Thyroid gland (tissue), 4 donors: ENCODE results near the gene LONRF3.

Experiments used
- CTCF ChIP-seq, 6 experiments: fragments of 200-600 bp in 3 of 6; fragments of 450-650 bp in 3 of 6; sonication (generic) in 3 of 6; IDR thresholded peaks; one replicate each; pipeline ENCODE4 v1.5.1; 2016 to 2019; ENCODE audit warnings: antibody characterized with exemption in 6 of 6, mild to moderate bottlenecking in 2 of 6, inconsistent platforms in 1 of 6, moderate library complexity in 1 of 6
- POLR2A ChIP-seq, 2 donors: fragments of 450-650 bp; IDR thresholded peaks; one replicate each; pipeline ENCODE4 v1.6.1; 2017; ENCODE audit warnings: antibody characterized with exemption in 2 of 2, mild to moderate bottlenecking in 2 of 2, moderate library complexity in 1 of 2

DNA sequence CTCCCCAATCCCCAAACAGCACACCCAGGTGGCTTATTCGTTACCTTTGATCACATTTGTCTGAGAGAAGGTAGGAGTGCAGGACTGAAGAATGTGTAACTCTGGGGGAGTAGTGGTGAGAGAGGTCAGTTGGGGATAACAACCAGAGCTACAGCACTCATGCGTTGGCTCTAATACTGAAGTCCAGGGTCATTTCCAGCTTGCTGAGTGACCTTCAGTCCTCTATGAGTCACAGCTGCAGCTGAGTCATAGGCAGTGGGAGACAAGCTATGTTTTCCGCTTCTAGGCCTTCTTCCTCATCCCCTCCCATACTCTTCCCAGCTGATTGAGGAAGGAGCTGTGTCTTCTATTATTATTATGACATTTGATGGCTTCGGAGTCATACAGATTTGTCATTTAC lies 66.8 kb downstream of the LONRF3 start:
- TF ChIP-seq CTCF (IDR thresholded peaks at IDR 0.05) = no peak
- TF ChIP-seq POLR2A (IDR thresholded peaks at IDR 0.05) = no peak
